ENCODE measurements around the gene EFL1. TPM values are rescaled to one million over a fixed set of nuclear protein-coding genes. Genes with fewer than 3 reads are reported as not detected.
"Not testable (repeated sequence)": the region's sequence is repeated elsewhere in the genome, so short reads cannot be mapped to it uniquely, and the experiment has no call there.

EFL1 gene
- total RNA-seq (2022) (29.1 and 31.9 TPM in 2 replicates), Bru-seq, nascent RNA (percentile 80 among the genes with signal in this experiment), BruChase-seq, experiment 1, labeled RNA remaining after a 6-hour chase (percentile 59 among the genes with signal in this experiment), BruChase-seq, experiment 2, labeled RNA remaining after a 2-hour chase (percentile 56 among the genes with signal in this experiment)
- long read RNA-seq, transcript EFL1-201 (20 exons, 3,675 nt), result major isoform, 24 of 31 reads
- long read RNA-seq, partial matches to known transcripts, result 1 of 31 reads
- long read RNA-seq, other reads (novel, unspliced or antisense), result 6 of 31 reads

DNA sequence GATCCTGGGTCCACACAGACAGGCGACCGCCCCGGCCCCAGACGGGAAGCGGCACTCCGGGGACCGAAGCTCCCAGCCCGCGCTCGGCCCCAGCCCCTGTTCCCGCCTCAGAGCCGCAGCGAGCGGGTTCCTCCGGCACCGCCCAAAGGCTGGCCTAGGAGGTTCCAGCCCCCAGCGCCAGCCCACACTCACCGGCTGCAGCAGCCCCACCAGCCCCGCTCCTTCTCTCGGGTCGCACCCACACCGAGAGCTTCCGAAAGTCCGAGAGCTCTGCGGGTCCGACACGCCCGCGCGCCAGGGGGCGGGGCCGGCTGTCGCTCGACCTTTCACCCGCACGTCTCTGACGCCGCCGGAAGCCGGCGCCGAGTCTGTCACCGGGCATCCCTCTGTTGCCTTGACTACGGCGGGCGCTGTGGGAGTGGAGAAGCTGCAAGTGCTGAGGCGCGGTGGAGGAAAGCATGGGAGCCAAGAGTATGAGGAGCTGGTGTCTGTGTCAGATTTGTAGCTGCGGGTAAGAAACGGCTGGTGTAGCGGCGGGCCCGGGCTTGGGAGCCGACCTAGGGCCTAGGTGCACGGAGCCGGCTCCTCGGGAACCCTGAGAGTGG is at the start of gene EFL1, which contains the start of gene SAXO2:
EFL1 (minus strand) TSS at position 313 of the 605 bp plus-strand sequence. CDS start 956 bp downstream, outside the sequence.
SAXO2 (plus strand) TSS at position 397 of the 605 bp plus-strand sequence; CDS start at position 459, 62 bp downstream.
- Mint-ChIP-seq H3K27ac (ENCODE audit: unreplicated experiment) (peak within 1 kb of the TSS; percentile 83), H3K27me3 (ENCODE audit: unreplicated experiment) (no peaks in the 10 kb centered on the region), H3K4me1 (ENCODE audit: low read depth, unreplicated experiment) (peaks cover 12% of the 10 kb centered on the region), H3K9me3 (ENCODE audit: low read depth, unreplicated experiment) (no peaks in the 10 kb centered on the region), H3K4me3 (ENCODE audit: low read depth, unreplicated experiment) (peak within 1 kb of the TSS; percentile 88), H3K36me3 (ENCODE audit: insufficient read depth, unreplicated experiment) (peaks cover 25% of the 10 kb centered on the region)
- peak; percentile 95 for DNase-seq
- intact Hi-C loops (cut with micrococcal nuclease; ENCODE audit: unreplicated experiment), result no loop called here
- BruUV-seq (replicated peaks), result no TSS peak
- TF ChIP-seq CTCF (IDR thresholded peaks at IDR 0.05; ENCODE audit: unreplicated experiment), result no peak
- CTCF ChIA-PET, result no interaction called here

DNA sequence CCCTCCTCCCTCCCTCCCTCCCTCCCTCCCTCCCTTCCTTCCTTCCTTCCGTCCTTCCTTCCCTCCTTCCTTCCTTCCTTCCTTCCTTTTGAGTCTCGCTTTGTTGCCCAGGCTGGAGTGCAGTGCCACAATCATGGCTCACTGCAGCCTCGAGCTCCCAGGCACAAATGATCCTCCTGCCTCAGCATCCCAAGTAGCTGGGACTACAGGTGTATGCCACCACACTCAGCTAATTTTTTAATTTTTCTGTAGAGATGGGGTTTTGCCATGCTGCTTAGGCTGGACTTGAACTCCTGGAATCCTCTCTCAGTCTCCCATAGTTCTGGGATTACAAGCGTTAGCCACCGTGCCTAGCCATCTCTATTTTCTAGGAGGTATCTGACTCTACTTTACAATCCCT is 48.8 kb upstream of the EFL1 start:
- not testable (repeated sequence) for H3K4me3 Mint-ChIP-seq (ENCODE audit: low read depth, unreplicated experiment)
- CTCF ChIA-PET, result interaction anchor here (0.6 kb wide), 1 partner anchor 1279 kb away, joined by 3 read pairs; no protein-coding TSS in a partner anchor

GRCh38 chr15:82309802-82310201 is 47.3 kb upstream of the EFL1 start:
- no peak overlapping the region for H3K4me3 Mint-ChIP-seq (ENCODE audit: low read depth, unreplicated experiment)
- BruUV-seq (replicated peaks), result no TSS peak
- intact Hi-C loops (cut with micrococcal nuclease; ENCODE audit: unreplicated experiment), result no loop called here
- H3K4me1 Mint-ChIP-seq (ENCODE audit: low read depth, unreplicated experiment), result peaks cover 23% of the 10 kb centered on the region
- no peak for DNase-seq
- CTCF ChIA-PET, result interaction anchor here (0.6 kb wide), 1 partner anchor 244 kb away, joined by 3 read pairs; no protein-coding TSS in a partner anchor
- H3K36me3 Mint-ChIP-seq (ENCODE audit: insufficient read depth, unreplicated experiment), result no peaks in the 10 kb centered on the region
- peaks cover 4% of the 10 kb centered on the region for H3K27me3 Mint-ChIP-seq (ENCODE audit: unreplicated experiment)
- peaks cover 3% of the 10 kb centered on the region for H3K9me3 Mint-ChIP-seq (ENCODE audit: low read depth, unreplicated experiment)
- no peak overlapping the region for H3K27ac Mint-ChIP-seq (ENCODE audit: unreplicated experiment)
- no peak for TF ChIP-seq CTCF (IDR thresholded peaks at IDR 0.05; ENCODE audit: unreplicated experiment)

More for the DNA sequence above, 48.8 kb upstream of the EFL1 start:
- peaks cover 23% of the 10 kb centered on the region for H3K4me1 Mint-ChIP-seq (ENCODE audit: low read depth, unreplicated experiment)
- H3K36me3 Mint-ChIP-seq (ENCODE audit: insufficient read depth, unreplicated experiment); intact Hi-C loops (cut with micrococcal nuclease; ENCODE audit: unreplicated experiment); H3K9me3 Mint-ChIP-seq (ENCODE audit: low read depth, unreplicated experiment); DNase-seq; H3K27ac Mint-ChIP-seq (ENCODE audit: unreplicated experiment); BruUV-seq (replicated peaks): not testable (repeated sequence)
- peaks cover 19% of the 10 kb centered on the region for H3K27me3 Mint-ChIP-seq (ENCODE audit: unreplicated experiment)

GRCh38 chr15:82307714-82308081 is 45.2 kb upstream of the EFL1 start:
- Mint-ChIP-seq H3K4me3 (ENCODE audit: low read depth, unreplicated experiment) (no peak overlapping the region), H3K9me3 (ENCODE audit: low read depth, unreplicated experiment) (peaks cover 3% of the 10 kb centered on the region), H3K27me3 (ENCODE audit: unreplicated experiment) (peaks cover 14% of the 10 kb centered on the region), H3K27ac (ENCODE audit: unreplicated experiment) (no peak overlapping the region), H3K36me3 (ENCODE audit: insufficient read depth, unreplicated experiment) (no peaks in the 10 kb centered on the region), H3K4me1 (ENCODE audit: low read depth, unreplicated experiment) (peaks cover 23% of the 10 kb centered on the region)
- TF ChIP-seq CTCF (IDR thresholded peaks at IDR 0.05; ENCODE audit: unreplicated experiment), result no peak
- CTCF ChIA-PET, result no interaction called here
- intact Hi-C loops (cut with micrococcal nuclease; ENCODE audit: unreplicated experiment), result no loop called here
- BruUV-seq (replicated peaks), result no TSS peak
- no peak for DNase-seq
